H1 (cell line): ENCODE data around the gene CXCL16. TPM values are rescaled to one million over a fixed set of nuclear protein-coding genes. Genes with fewer than 3 reads are reported as not detected.
A peak's percentile ranks its signal among the peaks of the same experiment; 100 is the strongest.

Source experiments
- CTCF ChIA-PET: fragments of 300-600 bp; sonication (Branson Sonifier 250); formaldehyde crosslinking; loops from one replicate; lab custom pipeline; 2021; ENCODE audit not compliant: partially characterized antibody; lab: Charles Lee
- POLR2A ChIA-PET: fragments of 300-600 bp; sonication (Branson Sonifier 250); formaldehyde crosslinking; loops from one replicate; lab custom pipeline; 2021; ENCODE audit warnings: inconsistent platforms; ENCODE audit not compliant: partially characterized antibody; lab: Charles Lee
- DNase-seq, 2 experiments: peaks; one replicate each; pipeline versions ENCODE4 v3.0.0 to v3.0.0-alpha.2; 2010 to 2022; ENCODE audit warnings: low spot score in 2 of 2, low read depth in 1 of 2, mixed read lengths in 1 of 2
- FAIRE-seq: peaks from 2 replicates; lab custom pipeline; 2011; peaks lifted over from hg19 to GRCh38; lab: Jason Lieb, UNC
- H2AFZ ChIP-seq: 2 replicates; pipeline ENCODE4 v1.8.1; 2012; ENCODE audit warnings: low read length, inconsistent platforms
- H2AK5ac ChIP-seq: 2 replicates; pipeline ENCODE4 v1.6.1; 2013; ENCODE audit warnings: low read depth, low read length
- H2BK120ac ChIP-seq: replicated peaks from 2 replicates; pipeline ENCODE3; 2013; ENCODE audit warnings: low read depth, low read length, inconsistent platforms
- H2BK12ac ChIP-seq: 2 replicates; pipeline ENCODE4 v1.6.1; 2013; ENCODE audit warnings: low read depth, low read length
- H2BK15ac ChIP-seq: 2 replicates; pipeline ENCODE4 v1.6.1; 2013; ENCODE audit warnings: low read length
- H2BK20ac ChIP-seq: 2 replicates; pipeline ENCODE4 v1.6.1; 2013; ENCODE audit warnings: low read length
- H2BK5ac ChIP-seq: 2 replicates; pipeline ENCODE4 v1.6.1; 2013; ENCODE audit warnings: low read depth, low read length
- H3K14ac ChIP-seq: 2 replicates; pipeline ENCODE4 v1.6.1; 2013; ENCODE audit warnings: inconsistent platforms; ENCODE audit not compliant: insufficient read length
- H3K18ac ChIP-seq: 2 replicates; pipeline ENCODE4 v1.6.1; 2013; ENCODE audit warnings: low read length; ENCODE audit errors: extremely low read depth
- H3K23ac ChIP-seq: 2 replicates; pipeline ENCODE4 v1.6.1; 2013; ENCODE audit warnings: inconsistent platforms; ENCODE audit not compliant: insufficient read length
- H3K23me2 ChIP-seq: 2 replicates; pipeline ENCODE4 v1.6.1; 2013; ENCODE audit warnings: low read depth, low read length
- H3K27ac ChIP-seq: 2 replicates; pipeline ENCODE4 v1.6.1; 2011; ENCODE audit warnings: low read depth, low read length, inconsistent platforms
- H3K27me3 ChIP-seq, 4 experiments: replicated peaks in 1 of 4; 1 replicate in 1 of 4; 2 replicates in 3 of 4; pipeline versions ENCODE4 v1.6.1 to v1.8.1; 2011 to 2013; ENCODE audit warnings: low read length in 3 of 4, mild to moderate bottlenecking in 3 of 4, inconsistent platforms in 2 of 4, mixed read lengths in 2 of 4, moderate library complexity in 1 of 4; ENCODE audit not compliant: control insufficient read depth in 3 of 4, insufficient read depth in 3 of 4; ENCODE audit errors: extremely low read depth in 1 of 4
- H3K36me3 ChIP-seq, 4 experiments: 2 replicates each; pipeline versions ENCODE4 v1.6.1 to v1.8.1; 2011 to 2013; ENCODE audit warnings: mild to moderate bottlenecking in 4 of 4, low read length in 3 of 4, moderate library complexity in 2 of 4, control low read depth in 1 of 4, inconsistent platforms in 1 of 4; ENCODE audit not compliant: insufficient read depth in 4 of 4, control insufficient read depth in 2 of 4
- H3K4ac ChIP-seq: replicated peaks from 2 replicates; pipeline ENCODE3; 2013; ENCODE audit warnings: low read length, low read depth, mixed read lengths, inconsistent platforms; ENCODE audit not compliant: insufficient read length
- H3K4me1 ChIP-seq, 4 experiments: replicated peaks in 1 of 4; 1 replicate in 1 of 4; 2 replicates in 3 of 4; pipeline versions ENCODE4 v1.6.1 to v1.8.1; 2011 to 2013; ENCODE audit warnings: low read length in 3 of 4, inconsistent platforms in 2 of 4, mixed read lengths in 1 of 4; ENCODE audit not compliant: insufficient read depth in 4 of 4, control insufficient read depth in 3 of 4
- H3K4me2 ChIP-seq, 2 experiments: 2 replicates each; pipeline versions ENCODE4 v1.6.1 to v1.8.1; 2011 to 2013; ENCODE audit warnings: low read depth in 2 of 2, low read length in 2 of 2, control low read depth in 1 of 2, inconsistent platforms in 1 of 2, mild to moderate bottlenecking in 1 of 2; ENCODE audit not compliant: insufficient read depth in 1 of 2
- H3K4me3 ChIP-seq, 4 experiments: fragments of 200-600, 300-600 bp in 1 of 4; sonication (generic), shearing (Covaris generic), sonication (Bioruptor Twin) in 1 of 4; 2 replicates each; pipeline versions ENCODE4 v1.5.1 to v1.8.1; 2011 to 2016; ENCODE audit warnings: low read length in 4 of 4, low read depth in 3 of 4, control low read depth in 2 of 4, inconsistent platforms in 2 of 4, mild to moderate bottlenecking in 2 of 4, mixed read lengths in 1 of 4, moderate library complexity in 1 of 4; ENCODE audit not compliant: insufficient read depth in 2 of 4; ENCODE audit errors: extremely low read depth in 1 of 4
- H3K56ac ChIP-seq: replicated peaks from 2 replicates; pipeline ENCODE3; 2013; ENCODE audit warnings: low read depth, mild to moderate bottlenecking, mixed read lengths, low read length, inconsistent platforms; ENCODE audit not compliant: insufficient read length
- H3K79me1 ChIP-seq: 2 replicates; pipeline ENCODE4 v1.6.1; 2013; ENCODE audit warnings: low read depth, low read length, control low read depth
- H3K79me2 ChIP-seq, 2 experiments: 2 replicates each; pipeline versions ENCODE4 v1.6.1 to v1.8.1; 2012 to 2013; ENCODE audit warnings: low read length in 2 of 2, mild to moderate bottlenecking in 2 of 2, inconsistent platforms in 1 of 2; ENCODE audit not compliant: insufficient read depth in 2 of 2, control insufficient read depth in 1 of 2
- H3K9ac ChIP-seq, 4 experiments: replicated peaks in 1 of 4; 1 replicate in 1 of 4; 2 replicates in 3 of 4; pipeline versions ENCODE4 v1.6.1 to v1.8.1; 2011 to 2013; ENCODE audit warnings: low read depth in 3 of 4, low read length in 3 of 4, control low read depth in 2 of 4, mild to moderate bottlenecking in 2 of 4, moderate library complexity in 2 of 4, inconsistent platforms in 1 of 4; ENCODE audit errors: extremely low read depth in 1 of 4
- H3K9me3 ChIP-seq, 2 experiments: 2 replicates each; pipeline versions ENCODE4 v1.6.1 to v1.8.1; 2012 to 2013; ENCODE audit warnings: mild to moderate bottlenecking in 2 of 2, moderate library complexity in 2 of 2, control low read depth in 1 of 2, inconsistent platforms in 1 of 2, low read depth in 1 of 2, low read length in 1 of 2, mixed read lengths in 1 of 2; ENCODE audit not compliant: insufficient read depth in 2 of 2
- H4K20me1 ChIP-seq, 2 experiments: replicated peaks in 1 of 2; 2 replicates each; pipeline versions ENCODE3 to v1.8.1; 2011 to 2013; ENCODE audit warnings: inconsistent platforms in 2 of 2, low read length in 2 of 2, mild to moderate bottlenecking in 1 of 2; ENCODE audit not compliant: insufficient read depth in 2 of 2, control insufficient read depth in 1 of 2
- H4K5ac ChIP-seq: 2 replicates; pipeline ENCODE4 v1.6.1; 2013; ENCODE audit warnings: low read length, low read depth, mixed read lengths, inconsistent platforms; ENCODE audit not compliant: insufficient read length
- H4K8ac ChIP-seq: 2 replicates; pipeline ENCODE4 v1.8.0; 2013; ENCODE audit warnings: mild to moderate bottlenecking, moderate library complexity, low read length, inconsistent platforms; ENCODE audit not compliant: insufficient read depth; ENCODE audit errors: extremely low read depth
- H4K91ac ChIP-seq: replicated peaks from 2 replicates; pipeline ENCODE3; 2013; ENCODE audit warnings: low read length, mixed read lengths, inconsistent platforms; ENCODE audit not compliant: insufficient read length
- SIN3A ChIP-seq, 2 experiments: IDR thresholded peaks in 1 of 2; conservative IDR thresholded peaks in 1 of 2; 2 replicates each; pipeline ENCODE4 v1.6.1; 2011 to 2012; ENCODE audit warnings: low read length in 2 of 2, improper control_type of control experiment in 1 of 2, low read depth in 1 of 2, mild to moderate bottlenecking in 1 of 2
- SUZ12 ChIP-seq: fragments of 200-600 bp; sonication (generic); IDR thresholded peaks from 2 replicates; pipeline ENCODE4 v1.6.1; 2012; ENCODE audit warnings: mild to moderate bottlenecking, inconsistent platforms, low read length, moderate library complexity, mixed read lengths
- TEAD4 ChIP-seq: IDR thresholded peaks from 2 replicates; pipeline ENCODE4 v1.6.1; 2012; ENCODE audit warnings: low read depth, low read length, inconsistent platforms, mixed read lengths
- WGBS, 2 experiments: shearing (Covaris generic) in 1 of 2; methylation state at CpG; one replicate each; pipeline versions ENCODE4 v1.1.6 to v1.1.7; 2013 to 2015; ENCODE audit warnings: low lambda C conversion rate in 2 of 2, mixed read lengths in 2 of 2, inconsistent platforms in 1 of 2, low coverage in 1 of 2, missing lambda C conversion rate in 1 of 2; ENCODE audit not compliant: insufficient replicate concordance in 2 of 2, insufficient coverage in 1 of 2, insufficient read length in 1 of 2; ENCODE audit errors: extremely low coverage in 1 of 2, missing lambda C conversion rate in 1 of 2; 5-methylcytosine and 5-hydroxymethylcytosine counted together
- polyA plus RNA-seq, 7 experiments: library from polyadenylated mRNA; depleted of rRNA in 3 of 7; stranded (reverse) in 5 of 7; unstranded in 2 of 7; fragments of >200 nt in 5 of 7; fragments of 200-250 nt in 2 of 7; gene quantifications; 1 replicate in 5 of 7; 2 replicates in 1 of 7; 4 replicates in 1 of 7; pipeline versions ENCODE4 v1.2.1 to v1.2.3, GENCODE V29; 2011 to 2013; ENCODE audit warnings: missing spikeins in 2 of 7, mixed read lengths in 2 of 7
- total RNA-seq: library from RNA; stranded (reverse); fragmentation: NEBNext Ultra II Directional; extraction: Animal tissue kit (Norgen Biotek cat#: 25700); gene quantifications from 2 replicates; pipeline ENCODE4 v1.2.1, GENCODE V29; 2021
- TF ChIP-seq, protein P1 (sequence below): IDR thresholded peaks from 2 replicates; pipeline ENCODE4 v1.6.1; 2011; ENCODE audit warnings: low read depth, mild to moderate bottlenecking, low read length; ENCODE audit not compliant: insufficient read depth

The CXCL16 gene
- total and polyA plus RNA-seq, 2 of the 8 experiments (the other 6 are each of a cell fraction or from before 2014, with no cell fraction given) = 3.5 to 4.8 TPM

DNA sequence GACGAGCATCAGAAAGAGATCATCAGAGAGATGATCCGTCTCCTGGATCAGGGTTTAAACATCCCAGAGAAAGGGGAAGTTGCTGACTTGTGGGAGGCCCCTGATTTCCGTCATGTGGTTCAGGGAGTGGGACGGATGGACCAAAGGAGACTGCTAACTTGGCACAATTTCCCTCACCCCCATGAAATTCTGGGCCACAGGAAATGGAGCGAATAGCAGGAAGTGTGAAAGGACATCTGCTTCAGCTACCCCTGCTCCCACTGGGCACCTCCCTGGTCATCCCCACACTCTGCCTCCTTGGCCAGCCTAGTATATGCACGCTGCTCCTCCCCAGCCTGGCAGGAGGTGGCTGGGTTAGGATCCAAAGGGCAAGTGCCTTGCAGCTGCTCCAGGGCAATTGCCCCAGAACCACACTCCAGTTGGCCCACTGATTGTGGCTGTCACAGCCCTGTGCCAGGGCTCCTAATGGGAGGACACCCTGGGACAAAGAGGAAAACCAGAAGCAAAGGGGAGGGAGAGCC lies 28.0 kb downstream of the CXCL16 start:
- Histone ChIP-seq H3K4me2 (peak overlapping the region; percentile 76 to 96), H4K5ac (no peak overlapping the region), H3K18ac (no peak overlapping the region), H3K9me3 (0 out of 4 replicates have a peak, but pooled peaks cover 0 to 3% of the 10 kb centered on the region in 2 experiments), H3K14ac (no peak overlapping the region), H3K23me2 (peaks cover 6% of the 10 kb centered on the region), H2BK5ac (peak overlapping the region; percentile 44; the same call in 1 of the 2 replicates), H3K23ac (no peak overlapping the region), H2BK12ac (no peak overlapping the region), H3K56ac (no peak overlapping the region), H3K27me3 (no peaks in the 10 kb centered on the region), H3K9ac (no peak overlapping the region; a peak in 1 of 7 replicates), H3K4me1 (peaks cover 0 to 7% (median 6%) of the 10 kb centered on the region in 4 experiments; a peak in 4 of 7 replicates), H3K79me1 (peaks cover 7% of the 10 kb centered on the region; the same call in 1 of the 2 replicates), H2BK20ac (no peak overlapping the region), H2BK15ac (peak overlapping the region; percentile 72; the same call in 1 of the 2 replicates), H2BK120ac (no peak overlapping the region), H2AK5ac (no peak overlapping the region; the same call in 1 of the 2 replicates), H4K91ac (no peak overlapping the region), H3K4ac (no peak overlapping the region), H4K20me1 (peaks cover 0 to 7% of the 10 kb centered on the region in 2 experiments), H3K79me2 (peaks cover 0 to 19% of the 10 kb centered on the region in 2 experiments; a peak in 2 of 4 replicates), H3K36me3 (peaks cover 0 to 4% (median 0%) of the 10 kb centered on the region in 4 experiments; a peak in 3 of 8 replicates), H2AFZ (no peak overlapping the region), H4K8ac (no peak overlapping the region), H3K27ac (no peak overlapping the region), H3K4me3 (peak overlapping the region; percentile 64 to 81 (median 70); a peak in 5 of 8 replicates)
- ChIA-PET CTCF (interaction anchor here (0.9 to 1.2 kb wide), 2 partner anchors 75 to 78 kb away, joined by 3 to 4 read pairs; no protein-coding TSS in a partner anchor), POLR2A (interaction anchor here (0.5 to 1.7 kb wide), 3 partner anchors 9 to 19 kb away, joined by 3 to 5 read pairs (median 3); partner anchors contain the start of gene MED11)
- 59% methylated on average over 6 of the region's 6 CpGs; no CpG with 5 or more reads in 1 of the 2 experiments for WGBS, 2 experiments
- no peak for DNase-seq
- no peak for TF ChIP-seq SUZ12
- TF ChIP-seq, protein P1, sequence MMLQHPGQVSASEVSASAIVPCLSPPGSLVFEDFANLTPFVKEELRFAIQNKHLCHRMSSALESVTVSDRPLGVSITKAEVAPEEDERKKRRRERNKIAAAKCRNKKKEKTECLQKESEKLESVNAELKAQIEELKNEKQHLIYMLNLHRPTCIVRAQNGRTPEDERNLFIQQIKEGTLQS = no peak
- TF ChIP-seq TEAD4 = no peak
- TF ChIP-seq SIN3A (conservative IDR thresholded peaks at IDR 0.05 in 1 of 2, IDR thresholded peaks at IDR 0.05 in 1 of 2; ENCODE audit: low read depth in 1 of 2, low read length in 2 of 2) = no peak
- FAIRE-seq = no peak
